Osteoblast (primary cell): ENCODE results near the gene CHMP4B. TPM values are rescaled to one million over a fixed set of nuclear protein-coding genes. Genes with fewer than 3 reads are reported as not detected.

Experiments used
- DNase-seq: peaks from one replicate; pipeline ENCODE4 v3.0.0; 2011; ENCODE audit warnings: low spot score, mixed read lengths; ENCODE audit not compliant: insufficient read length; ENCODE audit errors: missing footprints
- H2AFZ ChIP-seq: 2 replicates; pipeline ENCODE4 v1.6.0; 2011; ENCODE audit warnings: mild to moderate bottlenecking, low read length
- H3K27ac ChIP-seq: 2 replicates; pipeline ENCODE4 v1.5.1; 2011; ENCODE audit warnings: mild to moderate bottlenecking, low read depth, low read length, moderate library complexity
- H3K27me3 ChIP-seq: 2 replicates; pipeline ENCODE4 v1.6.0; 2012; ENCODE audit warnings: mild to moderate bottlenecking, control low read depth, inconsistent platforms, low read length, moderate library complexity; ENCODE audit not compliant: insufficient read depth
- H3K36me3 ChIP-seq: 2 replicates; pipeline ENCODE4 v1.5.1; 2011; ENCODE audit warnings: mild to moderate bottlenecking, low read length, control low read depth, moderate library complexity; ENCODE audit not compliant: insufficient read depth
- H3K4me1 ChIP-seq: 2 replicates; pipeline ENCODE4 v1.5.1; 2011; ENCODE audit warnings: mild to moderate bottlenecking, low read length, control low read depth, moderate library complexity; ENCODE audit not compliant: insufficient read depth
- H3K4me2 ChIP-seq: 2 replicates; pipeline ENCODE4 v1.6.0; 2011; ENCODE audit warnings: mild to moderate bottlenecking, low read length; ENCODE audit not compliant: insufficient read depth
- H3K4me3 ChIP-seq: fragments of 200-600 bp; sonication (generic); 3 replicates; pipeline ENCODE4 v1.5.1; 2012; ENCODE audit warnings: mild to moderate bottlenecking, low read length, inconsistent platforms; ENCODE audit not compliant: insufficient read depth
- H3K79me2 ChIP-seq: 2 replicates; pipeline ENCODE4 v1.6.0; 2012; ENCODE audit warnings: mild to moderate bottlenecking, low read length, control low read depth, inconsistent platforms; ENCODE audit not compliant: insufficient read depth
- H3K9me3 ChIP-seq: 2 replicates; pipeline ENCODE4 v1.5.1; 2011; ENCODE audit warnings: low read depth, low read length, control low read depth
- H4K20me1 ChIP-seq: 2 replicates; pipeline ENCODE4 v1.6.0; 2012; ENCODE audit warnings: mild to moderate bottlenecking, low read length, control low read depth; ENCODE audit not compliant: insufficient read depth
- CTCF ChIP-seq: IDR thresholded peaks from 2 replicates; pipeline ENCODE4 v1.5.1; 2011; ENCODE audit warnings: mild to moderate bottlenecking, low read depth, low read length, moderate library complexity; ENCODE audit errors: extremely low read depth
- total RNA-seq: library from RNA; depleted of rRNA; stranded (reverse); fragments of >200 nt; gene quantifications from 2 replicates; pipeline ENCODE4 v1.2.3, GENCODE V29; 2012

The CHMP4B gene
- total RNA-seq, 1 donor, result 40.9 TPM

DNA sequence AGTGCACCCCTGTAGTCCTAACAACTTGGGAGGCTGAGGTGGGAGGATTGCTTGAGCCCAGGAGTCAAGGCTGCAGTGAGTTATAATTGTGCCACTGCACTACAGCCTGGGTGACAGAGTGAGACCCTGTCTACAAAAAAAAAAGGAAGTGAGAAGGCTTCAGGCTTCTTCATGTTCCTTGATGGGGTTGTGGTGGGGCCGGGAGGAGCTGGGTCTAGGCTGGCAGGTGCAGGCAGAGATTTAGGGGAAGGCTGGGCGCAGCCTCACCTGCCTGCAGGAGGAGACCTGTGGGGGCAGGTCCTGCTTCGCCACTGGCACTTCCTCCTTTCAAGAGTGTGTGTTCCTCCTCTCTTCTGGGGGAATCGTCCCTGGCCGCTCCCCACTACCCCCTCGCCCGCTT, 63.9 kb downstream of the CHMP4B start:
- H3K36me3 ChIP-seq, result no peaks in the 10 kb centered on the region
- H3K27ac ChIP-seq, result no peak overlapping the region
- no peaks in the 10 kb centered on the region for H4K20me1 ChIP-seq
- H3K4me2 ChIP-seq, result no peak overlapping the region
- DNase-seq, result no peak
- H3K79me2 ChIP-seq, result no peaks in the 10 kb centered on the region
- no peak overlapping the region for H3K4me3 ChIP-seq
- no peak for TF ChIP-seq CTCF
- peaks cover 2% of the 10 kb centered on the region for H3K27me3 ChIP-seq
- peaks cover 6% of the 10 kb centered on the region for H3K4me1 ChIP-seq
- H3K9me3 ChIP-seq, result no peaks in the 10 kb centered on the region
- H2AFZ ChIP-seq, result no peak overlapping the region

DNA sequence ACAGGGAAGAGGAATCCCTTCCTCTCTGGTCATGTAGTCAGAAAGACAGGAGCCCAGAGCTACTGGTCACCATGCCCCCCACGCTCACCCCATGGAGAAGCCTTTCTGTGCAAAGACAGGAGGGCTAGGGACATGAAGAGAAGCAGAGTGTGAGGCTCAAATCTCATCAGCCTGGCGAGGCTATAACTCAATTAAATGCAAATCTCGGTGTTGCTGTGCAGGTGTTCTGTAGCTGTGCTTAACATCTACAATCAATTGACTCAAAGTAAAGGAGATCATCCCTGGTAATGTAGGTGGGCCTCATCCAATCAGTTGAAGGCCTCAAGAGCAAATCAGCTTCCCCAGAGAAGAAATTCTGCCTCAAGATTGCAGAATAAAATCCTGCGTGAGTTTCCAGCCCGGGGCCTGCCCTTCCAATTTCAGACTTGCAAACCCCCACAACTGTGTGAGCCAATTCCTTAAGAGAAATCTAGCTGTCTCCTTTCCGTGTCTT, 64.4 kb downstream of the CHMP4B start:
- no peaks in the 10 kb centered on the region for H3K9me3 ChIP-seq
- no peaks in the 10 kb centered on the region for H4K20me1 ChIP-seq
- H3K36me3 ChIP-seq, result no peaks in the 10 kb centered on the region
- no peak for TF ChIP-seq CTCF
- no peak overlapping the region for H3K27ac ChIP-seq
- H3K27me3 ChIP-seq, result no peaks in the 10 kb centered on the region
- no peak overlapping the region for H3K4me3 ChIP-seq
- no peak overlapping the region for H3K4me2 ChIP-seq
- no peak overlapping the region for H2AFZ ChIP-seq
- H3K4me1 ChIP-seq, result peaks cover 6% of the 10 kb centered on the region
- DNase-seq, result no peak
- no peaks in the 10 kb centered on the region for H3K79me2 ChIP-seq

- H3K4me1 ChIP-seq, result no peaks in the 10 kb centered on the region
- no peak overlapping the region for H3K4me2 ChIP-seq
- DNase-seq, result no peak
- no peak overlapping the region for H3K27ac ChIP-seq
- no peak overlapping the region for H2AFZ ChIP-seq
- TF ChIP-seq CTCF, result no peak
- H3K27me3 ChIP-seq, result no peaks in the 10 kb centered on the region
- H3K9me3 ChIP-seq, result no peaks in the 10 kb centered on the region
- no peaks in the 10 kb centered on the region for H4K20me1 ChIP-seq
- H3K4me3 ChIP-seq, result no peak overlapping the region
- H3K36me3 ChIP-seq, result no peaks in the 10 kb centered on the region
- H3K79me2 ChIP-seq, result no peaks in the 10 kb centered on the region
Observed at GRCh38 chr20:33878583-33878982, 67.4 kb downstream of the CHMP4B start.

DNA sequence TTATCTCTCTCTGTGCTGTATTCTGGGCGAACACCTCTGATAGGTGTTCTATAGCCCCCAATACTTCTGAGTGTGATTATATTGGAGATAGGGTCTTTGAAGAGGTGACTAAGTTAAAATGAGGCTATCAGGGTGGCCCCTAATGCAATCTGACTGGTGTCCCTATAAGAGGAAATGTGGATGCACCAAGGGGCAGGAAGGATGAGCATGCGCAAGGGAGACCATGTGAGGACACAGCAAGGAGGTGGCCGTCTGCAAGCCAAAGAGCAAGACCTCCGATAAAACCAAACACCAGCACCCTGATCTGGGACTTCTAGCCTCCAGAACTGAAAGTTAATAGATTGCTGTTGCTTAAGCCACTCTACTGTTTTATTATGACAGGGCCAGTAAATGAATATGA, 69.2 kb downstream of the CHMP4B start:
- Histone ChIP-seq H3K4me3 (no peak overlapping the region), H3K79me2 (no peaks in the 10 kb centered on the region)
- no peak for TF ChIP-seq CTCF

More for the DNA sequence above, 69.2 kb downstream of the CHMP4B start:
- H3K27me3 ChIP-seq, result no peaks in the 10 kb centered on the region
- no peaks in the 10 kb centered on the region for H3K9me3 ChIP-seq
- no peak overlapping the region for H3K4me2 ChIP-seq
- DNase-seq, result no peak
- no peaks in the 10 kb centered on the region for H3K4me1 ChIP-seq
- H2AFZ ChIP-seq, result no peak overlapping the region
- no peak overlapping the region for H3K27ac ChIP-seq
- no peaks in the 10 kb centered on the region for H3K36me3 ChIP-seq
- H4K20me1 ChIP-seq, result no peaks in the 10 kb centered on the region
